ENCODE measurements around the gene HTR4. TPM values are rescaled to one million over a fixed set of nuclear protein-coding genes. Genes with fewer than 3 reads are reported as not detected.
A peak's percentile ranks its signal among the peaks of the same experiment; 100 is the strongest.

Gene HTR4
- total RNA-seq, 4 donors from 2014 or later = 17.6 to 21.3 (median 19.9) TPM

DNA sequence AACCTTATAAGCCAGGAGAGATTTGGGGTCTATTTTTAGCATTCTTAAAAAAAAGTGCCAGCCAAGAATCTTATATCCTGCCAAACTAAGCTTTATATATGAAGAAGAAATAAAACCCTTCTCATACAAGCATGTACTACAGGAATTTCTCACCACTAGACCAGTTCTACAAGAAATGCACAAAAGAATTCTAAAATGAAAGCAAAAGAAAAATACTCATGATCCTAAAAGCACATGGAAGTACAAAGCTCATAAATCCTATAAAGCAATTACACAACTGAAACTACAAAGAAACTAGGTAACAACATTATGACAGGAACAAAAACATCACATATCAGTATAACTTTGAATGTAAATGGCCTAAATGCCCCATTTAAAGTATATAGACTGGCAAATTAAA, 34.5 kb upstream of the HTR4 start:
- in situ Hi-C loops (cut with MboI; ENCODE audit: low pct_ligation_motif_present in 1 of 4, low pct_unique_long_range_greater_than_20kb in 1 of 4, low sequenced_read_pairs in 3 of 4) = no loop called here
- peaks cover 4 to 20% of the 10 kb centered on the region in 2 donors for H3K9me3 ChIP-seq
- TF ChIP-seq POLR2A (IDR thresholded peaks at IDR 0.05) = no peak
- no peak for TF ChIP-seq EP300 (IDR thresholded peaks at IDR 0.05; ENCODE audit: low read depth)
- no peak for TF ChIP-seq POLR2AphosphoS5 (IDR thresholded peaks at IDR 0.05)
- TF ChIP-seq CTCF (IDR thresholded peaks at IDR 0.05) = no peak
- no peak overlapping the region for H3K27ac ChIP-seq
- H3K27me3 ChIP-seq = no peaks in the 10 kb centered on the region
- no peak for DNase-seq
- no peaks in the 10 kb centered on the region for H3K4me1 ChIP-seq
- H3K4me3 ChIP-seq = no peak overlapping the region
- intact Hi-C loops (cut with DNase I; ENCODE audit: low total_unique reads) = no loop called here
- no peaks in the 10 kb centered on the region for H3K36me3 ChIP-seq

DNA sequence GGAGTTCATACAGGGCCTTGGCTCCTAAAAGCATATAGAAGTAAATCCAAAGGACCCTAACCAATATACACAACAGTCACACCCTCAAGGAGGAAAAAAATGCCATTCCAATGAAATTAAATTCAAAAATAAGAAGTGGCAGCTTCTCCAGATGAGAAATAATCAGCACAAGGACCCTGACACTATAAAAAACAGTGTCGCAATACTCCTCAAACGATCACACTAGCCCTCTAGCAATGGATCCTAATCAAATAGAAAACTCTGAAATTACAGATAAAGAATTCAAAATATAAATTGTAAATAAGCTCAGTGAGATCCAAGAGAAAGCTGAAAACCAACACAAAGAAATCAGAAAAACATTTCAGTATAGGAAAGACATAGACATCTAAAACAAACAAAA, 33.5 kb upstream of the HTR4 start:
- no peak for DNase-seq
- WGBS, 2 donors (ENCODE audit: low coverage in 1 of 2) = 90 to 92% methylated on average over 2 of the region's 2 CpGs
- Histone ChIP-seq H3K4me1 (peaks cover 0 to 3% (median 1%) of the 10 kb centered on the region in 4 donors), H3K36me3 (no peaks in the 10 kb centered on the region), H3K27ac (no peak overlapping the region), H3K4me3 (no peak overlapping the region), H3K27me3 (no peaks in the 10 kb centered on the region), H3K9me3 (peaks cover 4 to 20% of the 10 kb centered on the region in 2 donors)
- in situ Hi-C loops (cut with MboI; ENCODE audit: low pct_ligation_motif_present in 1 of 4, low pct_unique_long_range_greater_than_20kb in 1 of 4, low sequenced_read_pairs in 3 of 4) (no loop called here), intact Hi-C loops (cut with DNase I; ENCODE audit: low total_unique reads) (no loop called here)
- TF ChIP-seq POLR2A (IDR thresholded peaks at IDR 0.05) (no peak), EP300 (IDR thresholded peaks at IDR 0.05; ENCODE audit: low read depth) (no peak), CTCF (IDR thresholded peaks at IDR 0.05) (no peak), POLR2AphosphoS5 (IDR thresholded peaks at IDR 0.05) (no peak)

- H3K4me3 ChIP-seq = no peak overlapping the region
- intact Hi-C loops (cut with DNase I; ENCODE audit: low total_unique reads) = no loop called here
- peaks cover 4 to 20% of the 10 kb centered on the region in 2 donors for H3K9me3 ChIP-seq
- H3K36me3 ChIP-seq = no peaks in the 10 kb centered on the region
- in situ Hi-C loops (cut with MboI; ENCODE audit: low pct_ligation_motif_present in 1 of 4, low pct_unique_long_range_greater_than_20kb in 1 of 4, low sequenced_read_pairs in 3 of 4) = no loop called here
- 56 to 69% methylated on average over 2 to 3 of the region's 3 CpGs for WGBS, 2 donors (ENCODE audit: low coverage in 1 of 2)
- no peak overlapping the region for H3K27ac ChIP-seq
- no peaks in the 10 kb centered on the region for H3K27me3 ChIP-seq
- TF ChIP-seq EP300 (IDR thresholded peaks at IDR 0.05; ENCODE audit: low read depth) = no peak
- peak; percentile 14 to 72 (median 53) for TF ChIP-seq CTCF (IDR thresholded peaks at IDR 0.05)
- DNase-seq = no peak
- H3K4me1 ChIP-seq = peaks cover 0 to 8% (median 5%) of the 10 kb centered on the region in 4 donors
These were observed 33.1 kb upstream of the HTR4 start for GRCh38 chr5:148687427-148687826.

- in situ Hi-C loops (cut with MboI; ENCODE audit: low pct_ligation_motif_present in 1 of 4, low pct_unique_long_range_greater_than_20kb in 1 of 4, low sequenced_read_pairs in 3 of 4) = no loop called here
- no peaks in the 10 kb centered on the region for H3K36me3 ChIP-seq
These were observed 32.3 kb upstream of the HTR4 start for GRCh38 chr5:148686660-148687059.

More at GRCh38 chr5:148686660-148687059, 32.3 kb upstream of the HTR4 start:
- H3K4me1 ChIP-seq = peaks cover 0 to 14% (median 8%) of the 10 kb centered on the region in 4 donors
- DNase-seq = no peak
- no peak overlapping the region for H3K4me3 ChIP-seq
- peaks cover 4 to 19% of the 10 kb centered on the region in 2 donors for H3K9me3 ChIP-seq
- no peaks in the 10 kb centered on the region for H3K27me3 ChIP-seq
- TF ChIP-seq POLR2AphosphoS5 (IDR thresholded peaks at IDR 0.05) (no peak), POLR2A (IDR thresholded peaks at IDR 0.05) (no peak), EP300 (IDR thresholded peaks at IDR 0.05; ENCODE audit: low read depth) (no peak), CTCF (IDR thresholded peaks at IDR 0.05) (no peak)
- H3K27ac ChIP-seq = no peak overlapping the region
- intact Hi-C loops (cut with DNase I; ENCODE audit: low total_unique reads) = no loop called here
